Uterus (tissue), 4 donors: ENCODE measurements around the gene CHGA. TPM values are rescaled to one million over a fixed set of nuclear protein-coding genes. Genes with fewer than 3 reads are reported as not detected.

Experiments used
- DNase-seq, 2 donors: peaks; one replicate each; pipeline ENCODE4 v3.0.0-alpha.2; 2019 to 2020
- H3K27ac ChIP-seq, 2 donors: fragments of 200-600 bp; sonication (generic); 1 replicate in 1 of 2; 2 replicates in 1 of 2; pipeline ENCODE4 v1.5.1; 2016 to 2018
- H3K27me3 ChIP-seq, 2 donors: fragments of 200-600 bp; sonication (generic); one replicate each; pipeline ENCODE4 v1.5.1; 2018 to 2019; ENCODE audit warnings: control low read depth in 1 of 2
- H3K36me3 ChIP-seq, 2 donors: fragments of 200-600 bp; sonication (generic); one replicate each; pipeline ENCODE4 v1.5.1; 2019; ENCODE audit warnings: control low read depth in 1 of 2
- H3K4me1 ChIP-seq, 2 donors: fragments of 200-600 bp; sonication (generic); one replicate each; pipeline ENCODE4 v1.5.1; 2018 to 2019; ENCODE audit warnings: control low read depth in 1 of 2
- H3K4me3 ChIP-seq, 2 donors: fragments of 200-600 bp; sonication (generic); 1 replicate in 1 of 2; 2 replicates in 1 of 2; pipeline ENCODE4 v1.5.1; 2018 to 2019; ENCODE audit warnings: mild to moderate bottlenecking in 1 of 2
- H3K9me3 ChIP-seq, 2 donors: fragments of 200-600 bp; sonication (generic); one replicate each; pipeline ENCODE4 v1.5.1; 2019; ENCODE audit warnings: control low read depth in 1 of 2
- CTCF ChIP-seq, 4 experiments: fragments of 200-600 bp in 2 of 4; fragments of 450-650 bp in 2 of 4; sonication (generic) in 2 of 4; IDR thresholded peaks; one replicate each; pipeline ENCODE4 v1.5.1; 2016 to 2019; ENCODE audit warnings: antibody characterized with exemption in 4 of 4, mild to moderate bottlenecking in 2 of 4, moderate library complexity in 1 of 4
- POLR2A ChIP-seq, 2 donors: fragments of 450-650 bp; IDR thresholded peaks; one replicate each; pipeline ENCODE4 v1.6.1; 2016; ENCODE audit warnings: antibody characterized with exemption in 2 of 2, mild to moderate bottlenecking in 1 of 2, moderate library complexity in 1 of 2
- intact Hi-C: fragments of 100-400 bp; cut with DNase I; formaldehyde crosslinking; loops from one replicate; pipeline ENCODE4 v1.15.1; 2023; ENCODE audit warnings: low total_unique reads
- total RNA-seq, 4 donors: library from RNA; depleted of rRNA in 3 of 4; stranded (reverse); fragments of >200 nt in 3 of 4; gene quantifications; one replicate each; pipeline versions ENCODE4 v1.1.0 to v1.2.4, GENCODE V29; 2014 to 2023
- donor health status: DM: yes; HTN: yes; CAD: no.

The CHGA gene
- total RNA-seq, 4 donors from 2014 or later, result 1.0 TPM; not detected in 3

- Histone ChIP-seq H3K4me3 (no peak overlapping the region), H3K4me1 (no peaks in the 10 kb centered on the region), H3K9me3 (no peaks in the 10 kb centered on the region), H3K36me3 (no peaks in the 10 kb centered on the region), H3K27ac (no peak overlapping the region), H3K27me3 (no peaks in the 10 kb centered on the region)
- no peak for TF ChIP-seq CTCF (IDR thresholded peaks at IDR 0.05)
- no peak for TF ChIP-seq POLR2A (IDR thresholded peaks at IDR 0.05)
- intact Hi-C loops, result no loop called here
- DNase-seq, result no peak
These were observed 22.6 kb downstream of the CHGA start for GRCh38 chr14:92945544-92945943.

GRCh38 chr14:92945959-92946846, 23.3 kb downstream of the CHGA start:
- Histone ChIP-seq H3K4me1 (no peaks in the 10 kb centered on the region), H3K27ac (no peak overlapping the region), H3K4me3 (no peak overlapping the region), H3K9me3 (no peaks in the 10 kb centered on the region), H3K27me3 (no peaks in the 10 kb centered on the region), H3K36me3 (no peaks in the 10 kb centered on the region)
- intact Hi-C loops, result no loop called here
- peak in 1 of 2 donors; percentile 47 for DNase-seq
- TF ChIP-seq CTCF (IDR thresholded peaks at IDR 0.05) (no peak), POLR2A (IDR thresholded peaks at IDR 0.05) (no peak)

GRCh38 chr14:92946847-92947545, 24.0 kb downstream of the CHGA start:
- no peaks in the 10 kb centered on the region for H3K27me3 ChIP-seq
- no peak overlapping the region for H3K27ac ChIP-seq
- no peaks in the 10 kb centered on the region for H3K36me3 ChIP-seq
- intact Hi-C loops, result no loop called here
- no peak overlapping the region for H3K4me3 ChIP-seq
- no peak for DNase-seq
- H3K9me3 ChIP-seq, result no peaks in the 10 kb centered on the region
- H3K4me1 ChIP-seq, result no peaks in the 10 kb centered on the region
- TF ChIP-seq POLR2A (IDR thresholded peaks at IDR 0.05) (no peak), CTCF (IDR thresholded peaks at IDR 0.05) (no peak)

- H3K4me1 ChIP-seq, result no peaks in the 10 kb centered on the region
- no peak for DNase-seq
- no peaks in the 10 kb centered on the region for H3K27me3 ChIP-seq
- no peak for TF ChIP-seq CTCF (IDR thresholded peaks at IDR 0.05)
- no peak for TF ChIP-seq POLR2A (IDR thresholded peaks at IDR 0.05)
- H3K27ac ChIP-seq, result no peak overlapping the region
- no peaks in the 10 kb centered on the region for H3K36me3 ChIP-seq
- intact Hi-C loops, result no loop called here
- H3K4me3 ChIP-seq, result no peak overlapping the region
- no peaks in the 10 kb centered on the region for H3K9me3 ChIP-seq
These were observed 25.7 kb downstream of the CHGA start for GRCh38 chr14:92948647-92949046.
